IMR-90 (cell line): ENCODE measurements around the gene RPAP2. TPM values are rescaled to one million over a fixed set of nuclear protein-coding genes. Genes with fewer than 3 reads are reported as not detected.

Source experiments
- ATAC-seq: fragments of 200-7000 bp; cut with Tn5 transposase; 2 replicates; pipeline ENCODE4 v1.9.1; 2020; ENCODE audit warnings: low read depth, mild to moderate bottlenecking, moderate library complexity
- BruUV-seq: library from RNA; stranded (reverse); fragments of 400-500 nt; replicated peaks from 2 replicates; lab custom pipeline; 2021; lab: Mats Ljungman, UMichigan
- CTCF ChIA-PET: fragments of 300-600 bp; formaldehyde crosslinking; extraction: SDS; loops from one replicate; lab custom pipeline; 2021; ENCODE audit warnings: antibody characterized with exemption; lab: Yijun Ruan, JAX
- POLR2A ChIA-PET: fragments of 300-600 bp; sonication (Branson Sonifier 250); formaldehyde crosslinking; loops from one replicate; lab custom pipeline; 2022; ENCODE audit warnings: antibody characterized with exemption; ENCODE audit not compliant: unreplicated experiment; lab: Charles Lee
- DNase-seq: peaks from one replicate; pipeline ENCODE4 v3.0.0; 2013
- H2AFZ ChIP-seq: replicated peaks from 2 replicates; pipeline ENCODE3; 2013; ENCODE audit warnings: low read length, mild to moderate bottlenecking; ENCODE audit not compliant: poor library complexity
- H2AK5ac ChIP-seq: 2 replicates; pipeline ENCODE4 v1.6.1; 2013; ENCODE audit warnings: low read depth, low read length, inconsistent platforms
- H2AK9ac ChIP-seq: replicated peaks from 2 replicates; pipeline ENCODE3; 2013; ENCODE audit warnings: mild to moderate bottlenecking, low read depth, low read length, moderate library complexity; ENCODE audit not compliant: poor library complexity
- H2BK120ac ChIP-seq: 2 replicates; pipeline ENCODE4 v1.6.1; 2013; ENCODE audit warnings: low read depth, low read length, inconsistent platforms
- H2BK15ac ChIP-seq: 3 replicates; pipeline ENCODE4 v1.6.1; 2013; ENCODE audit warnings: low read depth, low read length, inconsistent platforms
- H2BK20ac ChIP-seq: 2 replicates; pipeline ENCODE4 v1.6.1; 2013; ENCODE audit warnings: low read depth, mild to moderate bottlenecking, inconsistent platforms, low read length, moderate library complexity
- H2BK5ac ChIP-seq: 2 replicates; pipeline ENCODE4 v1.6.1; 2013; ENCODE audit warnings: mild to moderate bottlenecking, low read depth, low read length, inconsistent platforms; ENCODE audit not compliant: poor library complexity, severe bottlenecking
- H3K14ac ChIP-seq: replicated peaks from 2 replicates; pipeline ENCODE4 v1.6.1; 2013; ENCODE audit warnings: low read depth, low read length, inconsistent platforms
- H3K18ac ChIP-seq: 2 replicates; pipeline ENCODE4 v1.6.1; 2013; ENCODE audit warnings: low read depth, low read length, control low read depth
- H3K23ac ChIP-seq: 2 replicates; pipeline ENCODE4 v1.6.1; 2013; ENCODE audit warnings: low read depth, low read length, inconsistent platforms
- H3K27ac ChIP-seq: 2 replicates; pipeline ENCODE4 v1.5.1; 2013; ENCODE audit warnings: mild to moderate bottlenecking, control low read depth, low read length; ENCODE audit not compliant: insufficient read depth
- H3K27me3 ChIP-seq: 2 replicates; pipeline ENCODE4 v1.6.1; 2013; ENCODE audit warnings: low read length; ENCODE audit not compliant: control insufficient read depth, insufficient read depth
- H3K36me3 ChIP-seq: 2 replicates; pipeline ENCODE4 v1.6.1; 2013; ENCODE audit warnings: low read length, mixed read lengths; ENCODE audit not compliant: control insufficient read depth, insufficient read depth
- H3K4ac ChIP-seq: 2 replicates; pipeline ENCODE4 v1.6.1; 2013; ENCODE audit warnings: low read depth, low read length, inconsistent platforms
- H3K4me1 ChIP-seq: 2 replicates; pipeline ENCODE4 v1.6.1; 2013; ENCODE audit warnings: low read length, mixed read lengths; ENCODE audit not compliant: control insufficient read depth, insufficient read depth
- H3K4me2 ChIP-seq: 2 replicates; pipeline ENCODE4 v1.6.1; 2013; ENCODE audit warnings: low read depth, mild to moderate bottlenecking, control low read depth, low read length, moderate library complexity
- H3K4me3 ChIP-seq: 2 replicates; pipeline ENCODE4 v1.5.1; 2013; ENCODE audit warnings: low read depth, mild to moderate bottlenecking, control low read depth, low read length, moderate library complexity; ENCODE audit not compliant: insufficient read depth
- H3K56ac ChIP-seq: 2 replicates; pipeline ENCODE4 v1.6.1; 2013; ENCODE audit warnings: low read length, inconsistent platforms; ENCODE audit not compliant: insufficient read depth; ENCODE audit errors: extremely low read depth
- H3K79me1 ChIP-seq, 2 experiments: 2 replicates each; pipeline ENCODE4 v1.6.1; 2013; ENCODE audit warnings: low read length in 2 of 2, inconsistent platforms in 1 of 2, low read depth in 1 of 2
- H3K9ac ChIP-seq: 2 replicates; pipeline ENCODE4 v1.6.1; 2013; ENCODE audit warnings: low read depth, low read length, control low read depth
- H3K9me1 ChIP-seq: 2 replicates; pipeline ENCODE4 v1.6.1; 2013; ENCODE audit warnings: low read length, inconsistent platforms; ENCODE audit not compliant: insufficient read depth
- H3K9me3 ChIP-seq: 2 replicates; pipeline ENCODE4 v1.6.1; 2013; ENCODE audit warnings: low read length; ENCODE audit not compliant: control insufficient read depth, insufficient read depth
- H4K20me1 ChIP-seq: 2 replicates; pipeline ENCODE4 v1.6.1; 2013; ENCODE audit warnings: low read length, inconsistent platforms; ENCODE audit not compliant: insufficient read depth
- H4K5ac ChIP-seq: 2 replicates; pipeline ENCODE4 v1.6.1; 2013; ENCODE audit warnings: mild to moderate bottlenecking, low read depth, low read length, control low read depth
- H4K8ac ChIP-seq, 2 experiments: 2 replicates each; pipeline ENCODE4 v1.6.1; 2013; ENCODE audit warnings: low read depth in 2 of 2, low read length in 2 of 2, control low read depth in 1 of 2, inconsistent platforms in 1 of 2
- H4K91ac ChIP-seq: 2 replicates; pipeline ENCODE4 v1.6.1; 2013; ENCODE audit warnings: low read depth, low read length, inconsistent platforms; ENCODE audit not compliant: insufficient read depth
- BHLHE40 ChIP-seq: fragments of 150-350 bp; IDR thresholded peaks from 2 replicates; pipeline ENCODE4 v1.6.1; 2016; ENCODE audit warnings: mild to moderate bottlenecking, low read depth, low read length
- CEBPB ChIP-seq: IDR thresholded peaks from 2 replicates; pipeline ENCODE4 v1.6.1; 2012; ENCODE audit warnings: low read depth, low read length, improper control_type of control experiment
- CHD1 ChIP-seq: IDR thresholded peaks from 2 replicates; pipeline ENCODE4 v1.6.1; 2012; ENCODE audit warnings: low read depth, low read length, improper control_type of control experiment
- FOS ChIP-seq: fragments of 150-350 bp; IDR thresholded peaks from 2 replicates; pipeline ENCODE4 v1.6.1; 2016; ENCODE audit warnings: low read depth, low read length
- MAFK ChIP-seq: IDR thresholded peaks from 2 replicates; pipeline ENCODE4 v1.6.1; 2012; ENCODE audit warnings: low read depth, low read length, improper control_type of control experiment
- MAZ ChIP-seq: IDR thresholded peaks from 2 replicates; pipeline ENCODE4 v1.6.1; 2012; ENCODE audit warnings: low read depth, mild to moderate bottlenecking, low read length, improper control_type of control experiment, moderate library complexity, borderline replicate concordance
- NFE2L2 ChIP-seq: fragments of 150-350 bp; IDR thresholded peaks from 2 replicates; pipeline ENCODE4 v1.6.1; 2016; ENCODE audit warnings: low read depth, mild to moderate bottlenecking, low read length
- POLR2A ChIP-seq: IDR thresholded peaks from 2 replicates; pipeline ENCODE4 v1.6.1; 2012; ENCODE audit warnings: mild to moderate bottlenecking, low read depth, low read length
- RAD21 ChIP-seq: IDR thresholded peaks from 2 replicates; pipeline ENCODE4 v1.6.1; 2012; ENCODE audit warnings: low read length, improper control_type of control experiment
- RFX5 ChIP-seq: IDR thresholded peaks from 2 replicates; pipeline ENCODE4 v1.8.0; 2012; ENCODE audit warnings: low read depth, mild to moderate bottlenecking, low read length, moderate library complexity
- SMC3 ChIP-seq: fragments of 150-350 bp; IDR thresholded peaks from 2 replicates; pipeline ENCODE4 v1.6.1; 2016; ENCODE audit warnings: low read depth, mild to moderate bottlenecking, antibody characterized with exemption, low read length, moderate library complexity
- WGBS, 2 experiments: methylation state at CpG; one replicate each; pipeline versions ENCODE4 v1.1.5 to v1.1.7; 2013; ENCODE audit warnings: missing lambda C conversion rate in 2 of 2; ENCODE audit not compliant: insufficient read length in 1 of 2; ENCODE audit errors: extremely low coverage in 2 of 2; 5-methylcytosine and 5-hydroxymethylcytosine counted together
- dilution Hi-C: fragments of 300-500 bp; cut with HindIII; formaldehyde crosslinking; loops from one replicate; pipeline ENCODE4 v1.14.3; 2018; ENCODE audit warnings: low sequenced_read_pairs; ENCODE audit not compliant: unreplicated experiment
- in situ Hi-C: fragments of 300-500 bp; cut with MboI; formaldehyde crosslinking; loops from 3 replicates; pipeline ENCODE4 v1.14.3; 2019; ENCODE audit warnings: low sequenced_read_pairs, inconsistent platforms, mixed read lengths
- intact Hi-C: fragments of 100-400 bp; cut with micrococcal nuclease; formaldehyde crosslinking; loops from 2 replicates; pipeline ENCODE4 v1.10.0; 2022
- polyA plus RNA-seq, 3 experiments: library from polyadenylated mRNA; depleted of rRNA; stranded (reverse); fragments of >200 nt; gene quantifications; 2 replicates each; pipeline ENCODE4 v1.2.3, GENCODE V29; 2012; ENCODE audit warnings: low replicate concordance in 1 of 3
- total RNA-seq: library from RNA; depleted of rRNA; stranded (reverse); fragments of >200 nt; gene quantifications from 2 replicates; pipeline ENCODE4 v1.2.3, GENCODE V29; 2012
- TF ChIP-seq, protein P1 (sequence below): conservative IDR thresholded peaks from 2 replicates; pipeline ENCODE4 v1.5.1; 2012; ENCODE audit warnings: mild to moderate bottlenecking, low read depth, low read length, improper control_type of control experiment
- TF ChIP-seq, protein P2 (sequence below): fragments of 150-350 bp; IDR thresholded peaks from 2 replicates; pipeline ENCODE4 v1.6.1; 2017; ENCODE audit warnings: mild to moderate bottlenecking, antibody characterized with exemption, low read length, low read depth

Gene RPAP2
- total and polyA plus RNA-seq, 2 of the 4 experiments (the other 2 are of a cell fraction) = 7.1 to 13.6 TPM

- no peaks in the 10 kb centered on the region for H3K4me1 ChIP-seq
- no peak overlapping the region for H4K5ac ChIP-seq
- H4K8ac ChIP-seq = no peak overlapping the region
- no peak overlapping the region for H3K4me2 ChIP-seq
- H3K27ac ChIP-seq = no peak overlapping the region
- DNase-seq (no peak), ATAC-seq (no peak)
- no peak overlapping the region for H3K56ac ChIP-seq
- 80% methylated on average over 3 of the region's 3 CpGs; no CpG with 5 or more reads in 1 of the 2 experiments for WGBS, 2 experiments
- H3K27me3 ChIP-seq = no peaks in the 10 kb centered on the region
- H3K9me3 ChIP-seq = no peaks in the 10 kb centered on the region
- no peaks in the 10 kb centered on the region for H3K79me1 ChIP-seq
- H3K18ac ChIP-seq = no peak overlapping the region
- H3K14ac ChIP-seq = no peak overlapping the region
- TF ChIP-seq RAD21 (no peak), CEBPB (no peak), POLR2A (no peak), SMC3 (no peak), RFX5 (no peak), NFE2L2 (no peak), BHLHE40 (no peak), MAZ (no peak), CHD1 (no peak), MAFK (no peak), FOS (no peak)
- TF ChIP-seq, protein P1, sequence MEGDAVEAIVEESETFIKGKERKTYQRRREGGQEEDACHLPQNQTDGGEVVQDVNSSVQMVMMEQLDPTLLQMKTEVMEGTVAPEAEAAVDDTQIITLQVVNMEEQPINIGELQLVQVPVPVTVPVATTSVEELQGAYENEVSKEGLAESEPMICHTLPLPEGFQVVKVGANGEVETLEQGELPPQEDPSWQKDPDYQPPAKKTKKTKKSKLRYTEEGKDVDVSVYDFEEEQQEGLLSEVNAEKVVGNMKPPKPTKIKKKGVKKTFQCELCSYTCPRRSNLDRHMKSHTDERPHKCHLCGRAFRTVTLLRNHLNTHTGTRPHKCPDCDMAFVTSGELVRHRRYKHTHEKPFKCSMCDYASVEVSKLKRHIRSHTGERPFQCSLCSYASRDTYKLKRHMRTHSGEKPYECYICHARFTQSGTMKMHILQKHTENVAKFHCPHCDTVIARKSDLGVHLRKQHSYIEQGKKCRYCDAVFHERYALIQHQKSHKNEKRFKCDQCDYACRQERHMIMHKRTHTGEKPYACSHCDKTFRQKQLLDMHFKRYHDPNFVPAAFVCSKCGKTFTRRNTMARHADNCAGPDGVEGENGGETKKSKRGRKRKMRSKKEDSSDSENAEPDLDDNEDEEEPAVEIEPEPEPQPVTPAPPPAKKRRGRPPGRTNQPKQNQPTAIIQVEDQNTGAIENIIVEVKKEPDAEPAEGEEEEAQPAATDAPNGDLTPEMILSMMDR = no peak
- TF ChIP-seq, protein P2, sequence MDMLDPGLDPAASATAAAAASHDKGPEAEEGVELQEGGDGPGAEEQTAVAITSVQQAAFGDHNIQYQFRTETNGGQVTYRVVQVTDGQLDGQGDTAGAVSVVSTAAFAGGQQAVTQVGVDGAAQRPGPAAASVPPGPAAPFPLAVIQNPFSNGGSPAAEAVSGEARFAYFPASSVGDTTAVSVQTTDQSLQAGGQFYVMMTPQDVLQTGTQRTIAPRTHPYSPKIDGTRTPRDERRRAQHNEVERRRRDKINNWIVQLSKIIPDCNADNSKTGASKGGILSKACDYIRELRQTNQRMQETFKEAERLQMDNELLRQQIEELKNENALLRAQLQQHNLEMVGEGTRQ = no peak
- H3K9ac ChIP-seq = no peak overlapping the region
- no peak overlapping the region for H3K4ac ChIP-seq
- no peak overlapping the region for H3K4me3 ChIP-seq
- peaks cover 6% of the 10 kb centered on the region for H3K36me3 ChIP-seq
- no peak overlapping the region for H4K91ac ChIP-seq
- no peak overlapping the region for H2AFZ ChIP-seq
- dilution Hi-C loops = no loop called here
- no peak overlapping the region for H3K23ac ChIP-seq
- no peaks in the 10 kb centered on the region; the same call in 1 of the 2 replicates for H3K9me1 ChIP-seq
- in situ Hi-C loops = no loop called here
- no peaks in the 10 kb centered on the region for H4K20me1 ChIP-seq
- no peak overlapping the region for H2AK5ac ChIP-seq
- H2BK15ac ChIP-seq = no peak overlapping the region
- ChIA-PET POLR2A (no interaction called here), CTCF (no interaction called here)
- H2BK120ac ChIP-seq = no peak overlapping the region
- no peak overlapping the region for H2BK20ac ChIP-seq
- intact Hi-C loops = no loop called here
- no peak overlapping the region for H2BK5ac ChIP-seq
- H2AK9ac ChIP-seq = no peak overlapping the region
- BruUV-seq = no TSS peak
Measured at GRCh38 chr1:92362970-92363369, 64.1 kb downstream of the RPAP2 start.
